HFF-Myc (cell line): ENCODE measurements around the gene CSHL1.
A peak's percentile ranks its signal among the peaks of the same experiment; 100 is the strongest.
"Not testable (repeated sequence)": the region's sequence is repeated elsewhere in the genome, so short reads cannot be mapped to it uniquely, and the experiment has no call there.

Source experiments
- DNase-seq: peaks from one replicate; pipeline ENCODE4 v3.0.0-alpha.2; 2011; ENCODE audit warnings: low read depth; ENCODE audit errors: extremely low read depth
- H3K4me3 ChIP-seq: replicated peaks from 2 replicates; pipeline ENCODE4 v1.5.1; 2011; ENCODE audit warnings: low read depth, mild to moderate bottlenecking, control low read depth, low read length
- TF ChIP-seq, protein P1 (sequence below): IDR thresholded peaks from 2 replicates; pipeline ENCODE4 v1.5.1; 2012; ENCODE audit warnings: mild to moderate bottlenecking, low read depth, low read length, control low read depth; ENCODE audit errors: missing control alignments

Gene CSHL1

DNA sequence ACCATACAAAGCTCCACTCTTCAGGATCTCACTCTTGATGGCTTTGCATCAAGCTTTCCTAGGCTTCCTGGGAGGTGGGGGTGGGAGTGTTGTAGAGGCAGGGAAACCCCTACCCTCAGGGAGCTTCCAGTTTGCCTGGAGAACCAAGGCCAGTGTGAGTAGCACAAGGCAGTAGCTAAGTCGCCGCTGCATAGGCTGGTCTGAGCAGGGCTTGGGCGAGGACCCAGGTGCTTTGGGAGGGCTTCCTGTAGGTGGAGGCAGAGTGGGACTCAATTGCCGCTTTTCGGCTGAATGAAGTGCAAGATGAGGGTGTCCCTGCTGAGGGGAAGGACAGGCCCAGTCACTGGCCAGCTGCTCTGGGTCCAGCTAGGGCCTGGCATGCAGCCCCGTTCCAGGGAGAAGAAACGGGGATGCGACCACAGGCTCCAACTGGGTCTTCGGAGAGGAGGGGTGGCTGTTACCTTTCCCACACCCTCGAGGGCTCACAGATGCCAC lies 17.2 kb upstream of the CSHL1 start:
- TF ChIP-seq, protein P1, sequence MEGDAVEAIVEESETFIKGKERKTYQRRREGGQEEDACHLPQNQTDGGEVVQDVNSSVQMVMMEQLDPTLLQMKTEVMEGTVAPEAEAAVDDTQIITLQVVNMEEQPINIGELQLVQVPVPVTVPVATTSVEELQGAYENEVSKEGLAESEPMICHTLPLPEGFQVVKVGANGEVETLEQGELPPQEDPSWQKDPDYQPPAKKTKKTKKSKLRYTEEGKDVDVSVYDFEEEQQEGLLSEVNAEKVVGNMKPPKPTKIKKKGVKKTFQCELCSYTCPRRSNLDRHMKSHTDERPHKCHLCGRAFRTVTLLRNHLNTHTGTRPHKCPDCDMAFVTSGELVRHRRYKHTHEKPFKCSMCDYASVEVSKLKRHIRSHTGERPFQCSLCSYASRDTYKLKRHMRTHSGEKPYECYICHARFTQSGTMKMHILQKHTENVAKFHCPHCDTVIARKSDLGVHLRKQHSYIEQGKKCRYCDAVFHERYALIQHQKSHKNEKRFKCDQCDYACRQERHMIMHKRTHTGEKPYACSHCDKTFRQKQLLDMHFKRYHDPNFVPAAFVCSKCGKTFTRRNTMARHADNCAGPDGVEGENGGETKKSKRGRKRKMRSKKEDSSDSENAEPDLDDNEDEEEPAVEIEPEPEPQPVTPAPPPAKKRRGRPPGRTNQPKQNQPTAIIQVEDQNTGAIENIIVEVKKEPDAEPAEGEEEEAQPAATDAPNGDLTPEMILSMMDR = no peak
- DNase-seq = no peak
- no peak overlapping the region for H3K4me3 ChIP-seq

GRCh38 chr17:63927464-63928171 lies 16.6 kb upstream of the CSHL1 start:
- TF ChIP-seq, protein P1 = no peak
- no peak overlapping the region for H3K4me3 ChIP-seq
- DNase-seq = no peak

DNA sequence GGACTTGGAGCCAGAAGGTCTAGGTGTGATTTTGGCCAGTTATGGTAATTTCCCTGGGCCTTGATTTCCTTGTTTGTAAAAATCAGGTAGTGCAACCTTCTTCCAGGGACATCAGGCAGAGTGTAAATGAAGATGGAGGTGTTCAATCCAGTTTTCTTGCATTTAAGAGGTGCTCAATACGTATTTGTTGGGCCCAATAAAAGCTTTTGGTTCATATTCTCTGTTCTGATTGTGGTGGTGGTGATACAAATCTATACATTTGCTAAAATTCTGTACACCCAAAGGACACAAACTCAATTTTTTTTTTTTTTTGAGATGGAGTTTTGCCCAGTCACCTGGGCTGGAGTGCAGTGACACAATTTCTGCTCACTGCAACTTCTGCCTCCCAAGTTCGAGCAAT lies 15.1 kb upstream of the CSHL1 start:
- TF ChIP-seq, protein P1 = no peak
- H3K4me3 ChIP-seq = no peak overlapping the region
- no peak for DNase-seq

GRCh38 chr17:63925615-63926014 lies 14.6 kb upstream of the CSHL1 start:
- TF ChIP-seq, protein P1 = no peak
- no peak overlapping the region for H3K4me3 ChIP-seq
- DNase-seq = no peak

DNA sequence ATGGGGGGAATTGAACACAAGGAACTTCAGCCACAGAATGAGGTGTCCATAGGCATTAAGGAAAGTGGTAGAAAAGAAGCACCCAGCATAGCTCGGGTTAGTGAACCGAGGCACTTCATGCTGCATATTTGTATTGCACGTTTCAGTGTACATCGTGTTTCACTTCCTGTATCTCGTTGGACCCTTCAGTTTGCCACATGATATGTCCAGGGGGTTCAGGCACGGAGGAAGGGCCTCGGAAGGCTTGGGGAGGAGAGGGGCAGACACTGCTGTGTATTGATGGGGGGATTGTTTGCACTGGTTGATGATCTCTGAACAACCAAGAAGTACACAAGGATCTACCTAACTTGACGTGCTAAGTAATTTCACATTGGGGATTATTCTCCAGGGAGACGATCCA lies 11.3 kb upstream of the CSHL1 start:
- DNase-seq, H3K4me3 ChIP-seq: not testable (repeated sequence)

DNA sequence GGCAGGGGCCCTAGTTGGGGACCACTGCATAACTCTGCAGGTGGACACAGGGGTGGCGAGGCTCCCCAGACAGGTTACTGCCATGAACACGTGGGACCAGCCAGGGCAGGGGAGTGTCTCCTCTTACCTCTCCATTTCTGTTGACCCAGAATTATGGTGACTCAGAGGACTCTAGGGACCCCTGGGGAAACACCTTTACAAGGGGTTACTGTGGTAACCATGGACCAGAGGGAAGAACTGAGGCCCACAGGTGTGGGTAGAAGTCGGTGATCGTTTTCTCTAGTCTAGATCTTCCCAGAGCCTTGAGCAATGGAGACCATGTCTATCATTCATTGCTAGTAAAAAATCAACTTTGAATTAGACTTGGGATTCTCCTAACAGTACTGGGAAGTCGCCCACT lies 9.7 kb upstream of the CSHL1 start:
- not testable (repeated sequence) for H3K4me3 ChIP-seq, DNase-seq

GRCh38 chr17:63920050-63920449 lies 9.0 kb upstream of the CSHL1 start:
- DNase-seq, H3K4me3 ChIP-seq: not testable (repeated sequence)

DNA sequence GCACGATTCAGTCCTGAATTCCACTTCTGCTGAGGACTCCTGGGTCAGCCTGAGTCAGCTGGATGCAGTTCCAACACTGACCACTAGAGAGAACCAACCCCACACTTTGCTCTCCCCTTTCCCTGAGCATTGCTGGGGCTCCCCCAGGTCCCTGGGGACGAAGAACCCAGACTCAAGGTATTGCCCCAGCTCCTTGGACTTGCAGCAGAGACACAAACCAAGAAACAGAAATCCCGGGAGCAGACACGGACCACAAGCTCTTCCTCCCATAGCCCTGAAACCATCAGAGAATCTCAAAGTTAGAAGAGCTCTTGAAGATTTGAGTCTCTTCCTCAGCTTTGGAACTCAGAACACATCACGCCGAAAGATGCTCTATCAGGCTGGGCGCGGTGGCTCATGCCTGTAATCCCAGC lies 8.3 kb upstream of the CSHL1 start:
- H3K4me3 ChIP-seq = no peak overlapping the region
- DNase-seq = peak; percentile 20
- TF ChIP-seq, protein P1 = peak; percentile 90

DNA sequence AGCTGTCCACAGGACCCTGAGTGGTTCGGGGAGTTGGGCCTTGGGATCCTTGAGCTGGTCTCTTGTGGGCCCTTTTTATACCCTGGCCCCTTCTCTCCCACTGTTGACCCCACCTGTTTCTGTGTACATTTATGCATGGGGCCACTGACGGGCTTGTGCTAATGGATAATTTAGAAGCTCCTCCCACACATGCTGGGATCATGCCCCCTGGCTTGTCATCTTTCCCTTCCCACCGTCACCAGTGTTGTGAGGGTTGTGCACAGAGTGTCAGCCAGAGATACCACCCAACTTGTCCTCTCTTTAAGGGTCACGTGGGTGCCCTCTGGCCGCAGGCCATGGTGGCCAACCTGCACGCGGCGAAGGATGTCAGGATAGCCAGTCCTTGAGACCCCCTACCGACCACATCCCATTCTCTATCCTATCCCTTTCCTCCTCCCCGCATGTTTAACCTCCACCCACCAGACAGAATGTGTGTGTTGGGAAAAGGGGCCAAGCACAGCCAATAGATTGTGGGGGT lies 7.8 kb upstream of the CSHL1 start, which contains the start of gene GH1:
TSS of gene GH1 (minus strand) at position 51 of the 517 bp plus-strand sequence. CDS start 63 bp downstream, outside the sequence.
- not testable (repeated sequence) for DNase-seq, H3K4me3 ChIP-seq
